MG63 (cell line): ENCODE data around the gene CACFD1. TPM values are rescaled to one million over a fixed set of nuclear protein-coding genes. Genes with fewer than 3 reads are reported as not detected.

Experiments used
- DNase-seq: peaks from one replicate; pipeline ENCODE4 v3.0.0-alpha.2; 2020
- H3K27me3 ChIP-seq: fragments of 250-450 bp; sonication (Bioruptor Pico); 2 replicates; pipeline ENCODE4 v1.5.1; 2020; ENCODE audit warnings: mild to moderate bottlenecking, moderate library complexity
- H3K36me3 ChIP-seq: fragments of 250-450 bp; sonication (Bioruptor Pico); 2 replicates; pipeline ENCODE4 v1.5.1; 2020; ENCODE audit warnings: mild to moderate bottlenecking, moderate library complexity
- H3K4me3 ChIP-seq: fragments of 250-450 bp; sonication (Bioruptor Pico); 2 replicates; pipeline ENCODE4 v1.5.1; 2020; ENCODE audit warnings: mild to moderate bottlenecking, moderate library complexity
- H3K9me3 ChIP-seq: fragments of 250-450 bp; sonication (Bioruptor Pico); 2 replicates; pipeline ENCODE4 v1.5.1; 2020; ENCODE audit warnings: mild to moderate bottlenecking, moderate library complexity
- total RNA-seq: library from RNA; depleted of rRNA; stranded (reverse); fragments of >200 nt; shearing (Covaris generic); gene quantifications from 2 replicates; pipeline ENCODE4 v1.2.3, GENCODE V29; 2014; ENCODE audit warnings: low replicate concordance; rRNA removed

Gene CACFD1
- 3.9 and 5.6 TPM in 2 replicates for total RNA-seq

DNA sequence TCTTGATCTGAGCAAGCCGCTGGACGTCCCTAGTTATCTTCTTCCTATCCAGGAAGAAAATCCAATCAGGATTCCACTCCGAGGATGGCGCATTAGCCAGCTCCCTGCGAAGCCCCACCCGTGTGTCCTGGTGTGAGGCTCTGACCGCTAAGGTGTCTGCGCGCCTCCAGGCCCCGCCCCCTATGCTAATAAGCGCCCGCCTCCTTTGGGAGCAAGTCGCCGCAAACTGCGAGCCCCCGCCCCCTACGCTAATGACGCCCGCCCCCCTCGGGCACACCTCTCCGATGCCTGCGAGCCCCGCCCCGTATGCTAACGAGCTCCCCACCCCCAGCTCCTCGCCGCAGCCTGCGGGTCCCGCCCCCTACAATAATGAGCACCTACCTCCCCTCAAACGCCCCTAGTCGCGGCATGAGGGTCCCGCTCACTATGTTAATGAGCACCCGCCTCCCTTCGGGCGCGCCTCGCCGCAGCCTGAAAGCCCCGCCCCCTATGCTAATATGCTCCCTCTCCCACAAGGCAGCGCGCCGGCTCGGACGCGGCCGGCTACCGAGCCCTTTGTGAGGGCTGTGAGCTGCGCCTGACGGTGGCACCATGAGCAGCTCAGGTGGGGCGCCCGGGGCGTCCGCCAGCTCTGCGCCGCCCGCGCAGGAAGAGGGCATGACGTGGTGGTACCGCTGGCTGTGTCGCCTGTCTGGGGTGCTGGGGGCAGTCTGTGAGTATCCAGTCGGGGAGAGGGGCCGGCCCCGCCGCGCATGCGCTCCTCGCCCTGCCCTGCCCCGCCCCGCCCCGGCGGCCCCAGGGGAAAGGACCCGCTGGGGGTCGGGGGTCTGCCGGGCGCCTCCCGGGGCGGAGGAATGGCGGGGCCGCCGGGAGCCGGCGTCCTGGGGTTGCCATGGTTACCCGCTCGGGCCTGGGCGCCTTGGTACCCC lies at the start of gene CACFD1:
TSS of gene CACFD1 (plus strand) at position 503 of the 929 bp plus-strand sequence. CDS start at position 592, 89 bp downstream.
- H3K4me3 ChIP-seq: peak within 1 kb of the TSS; percentile 81
- H3K36me3 ChIP-seq: no peaks in the 10 kb centered on the region
- peak; percentile 94 for DNase-seq
- no peaks in the 10 kb centered on the region for H3K27me3 ChIP-seq
- H3K9me3 ChIP-seq: no peaks in the 10 kb centered on the region

DNA sequence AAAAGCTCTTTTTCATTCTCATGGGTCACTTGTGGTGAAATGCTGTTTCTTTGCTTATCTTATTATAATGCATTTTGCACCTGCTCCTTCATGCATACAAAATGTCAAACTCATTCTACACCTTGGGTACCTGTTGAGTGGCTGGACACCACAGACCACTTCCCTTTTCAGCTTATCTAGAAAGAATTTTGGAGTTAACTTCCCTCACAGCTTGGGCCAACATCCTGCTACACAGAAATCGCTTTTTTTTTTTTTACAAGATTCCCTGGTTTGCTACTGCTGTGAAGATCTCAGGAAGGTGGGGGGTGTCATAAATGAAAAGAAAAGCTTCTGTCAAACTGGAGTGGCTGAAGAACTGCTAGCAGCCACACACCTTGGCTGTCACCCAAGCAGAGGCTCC lies 44.6 kb upstream of the CACFD1 start:
- Histone ChIP-seq H3K36me3 (peaks cover 57% of the 10 kb centered on the region), H3K4me3 (no peak overlapping the region), H3K27me3 (no peaks in the 10 kb centered on the region), H3K9me3 (no peaks in the 10 kb centered on the region)
- DNase-seq: no peak

DNA sequence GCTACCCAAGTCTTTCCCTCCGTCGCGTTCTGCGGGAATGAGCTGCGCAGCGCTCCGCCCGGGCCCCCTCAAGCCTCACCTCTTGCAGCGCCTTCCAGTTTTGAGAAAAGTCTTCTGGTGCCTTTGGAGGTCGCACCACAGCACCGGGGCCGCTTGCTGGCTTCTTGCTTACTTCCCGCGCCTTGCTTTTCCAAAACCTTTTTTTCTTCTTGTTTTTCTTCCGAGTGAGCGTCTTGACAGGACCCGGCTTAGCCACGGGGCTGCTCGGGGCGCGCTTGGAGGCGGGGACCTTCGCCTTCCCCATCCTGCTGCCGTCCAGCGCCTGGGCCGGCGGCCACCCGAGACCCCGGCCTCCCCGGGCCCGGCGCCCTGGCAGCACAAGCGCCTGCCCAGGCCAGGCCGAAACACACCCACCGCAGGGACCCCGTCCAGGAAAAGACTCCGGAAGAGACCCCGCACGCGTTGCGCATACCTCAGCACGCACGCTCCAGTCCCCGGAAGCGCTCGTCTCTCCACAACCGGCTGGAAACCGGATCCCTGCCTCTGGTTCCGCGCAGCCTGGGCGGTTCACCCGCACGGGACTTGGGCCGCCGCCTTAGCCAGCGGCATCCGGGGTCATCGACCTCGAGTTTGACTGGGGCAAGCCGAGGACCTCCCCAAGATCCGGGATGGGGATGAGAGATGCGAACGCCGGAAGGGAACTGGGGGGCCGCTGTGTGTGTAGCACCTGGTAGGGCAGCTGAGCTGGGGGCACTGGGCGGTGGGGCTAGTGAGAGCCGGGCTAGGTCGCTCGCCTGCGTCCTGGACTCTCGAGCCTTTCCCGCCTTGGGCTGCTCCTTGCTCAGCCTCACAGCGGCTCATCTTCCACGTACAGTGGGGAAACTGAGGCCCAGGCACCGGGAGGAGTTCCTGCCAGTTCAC lies 42.0 kb upstream of the CACFD1 start, which contains the start of gene REXO4:
TSS of gene REXO4 (minus strand) at position 470 of the 921 bp plus-strand sequence. CDS start at position 304, 166 bp downstream.
- no peaks in the 10 kb centered on the region for H3K27me3 ChIP-seq
- peak within 1 kb of the TSS; percentile 85 for H3K4me3 ChIP-seq
- H3K36me3 ChIP-seq: peaks cover 35% of the 10 kb centered on the region
- no peaks in the 10 kb centered on the region for H3K9me3 ChIP-seq
- DNase-seq: peak; percentile 94

DNA sequence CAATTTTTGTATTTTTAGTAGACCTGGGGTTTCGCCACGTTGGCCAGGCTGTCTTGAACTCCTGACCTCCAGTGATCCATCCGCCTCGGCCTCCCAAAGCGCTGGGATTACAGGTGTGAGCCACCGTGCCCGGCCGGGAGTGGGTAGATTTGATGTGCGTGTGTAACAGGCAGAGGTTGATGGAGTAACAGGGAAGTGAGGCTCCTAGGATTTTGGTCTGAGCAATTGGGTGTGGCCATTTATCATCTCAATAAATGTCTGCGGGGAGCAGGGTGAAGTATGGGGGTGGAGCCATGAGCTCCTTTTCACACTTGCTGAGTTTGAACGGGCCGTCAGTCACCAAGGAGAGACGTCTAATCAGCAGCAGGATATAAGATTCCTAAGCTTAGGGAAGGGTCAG lies 40.8 kb upstream of the CACFD1 start:
- peak overlapping the region; percentile 85 for H3K4me3 ChIP-seq
- no peak for DNase-seq

DNA sequence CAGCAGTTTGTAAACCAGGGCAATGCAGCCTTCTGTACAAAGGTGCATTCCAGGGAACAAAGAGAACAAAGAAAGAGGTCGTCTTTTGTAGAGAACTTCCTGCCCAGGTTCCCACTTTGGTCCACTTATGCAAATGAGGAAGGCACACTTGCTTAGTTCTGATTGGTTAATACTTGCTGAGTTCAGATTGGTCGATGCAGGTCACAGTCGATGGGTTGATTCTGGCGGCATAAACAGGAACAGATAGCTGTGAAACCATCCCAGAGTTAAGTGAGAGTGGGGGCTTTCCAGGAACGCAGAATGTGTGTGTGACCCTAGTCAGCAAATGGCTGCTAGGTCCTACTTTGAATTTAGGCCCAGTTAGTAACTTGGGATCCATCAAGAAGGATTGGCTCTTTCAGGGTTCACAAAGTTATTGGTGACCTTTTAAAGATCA lies 39.4 kb upstream of the CACFD1 start:
- Histone ChIP-seq H3K27me3 (no peaks in the 10 kb centered on the region), H3K4me3 (no peak overlapping the region), H3K9me3 (no peaks in the 10 kb centered on the region), H3K36me3 (peaks cover 14% of the 10 kb centered on the region)
- no peak for DNase-seq

More for the DNA sequence above, 40.8 kb upstream of the CACFD1 start:
- Histone ChIP-seq H3K27me3 (no peaks in the 10 kb centered on the region), H3K36me3 (peaks cover 26% of the 10 kb centered on the region), H3K9me3 (no peaks in the 10 kb centered on the region)

DNA sequence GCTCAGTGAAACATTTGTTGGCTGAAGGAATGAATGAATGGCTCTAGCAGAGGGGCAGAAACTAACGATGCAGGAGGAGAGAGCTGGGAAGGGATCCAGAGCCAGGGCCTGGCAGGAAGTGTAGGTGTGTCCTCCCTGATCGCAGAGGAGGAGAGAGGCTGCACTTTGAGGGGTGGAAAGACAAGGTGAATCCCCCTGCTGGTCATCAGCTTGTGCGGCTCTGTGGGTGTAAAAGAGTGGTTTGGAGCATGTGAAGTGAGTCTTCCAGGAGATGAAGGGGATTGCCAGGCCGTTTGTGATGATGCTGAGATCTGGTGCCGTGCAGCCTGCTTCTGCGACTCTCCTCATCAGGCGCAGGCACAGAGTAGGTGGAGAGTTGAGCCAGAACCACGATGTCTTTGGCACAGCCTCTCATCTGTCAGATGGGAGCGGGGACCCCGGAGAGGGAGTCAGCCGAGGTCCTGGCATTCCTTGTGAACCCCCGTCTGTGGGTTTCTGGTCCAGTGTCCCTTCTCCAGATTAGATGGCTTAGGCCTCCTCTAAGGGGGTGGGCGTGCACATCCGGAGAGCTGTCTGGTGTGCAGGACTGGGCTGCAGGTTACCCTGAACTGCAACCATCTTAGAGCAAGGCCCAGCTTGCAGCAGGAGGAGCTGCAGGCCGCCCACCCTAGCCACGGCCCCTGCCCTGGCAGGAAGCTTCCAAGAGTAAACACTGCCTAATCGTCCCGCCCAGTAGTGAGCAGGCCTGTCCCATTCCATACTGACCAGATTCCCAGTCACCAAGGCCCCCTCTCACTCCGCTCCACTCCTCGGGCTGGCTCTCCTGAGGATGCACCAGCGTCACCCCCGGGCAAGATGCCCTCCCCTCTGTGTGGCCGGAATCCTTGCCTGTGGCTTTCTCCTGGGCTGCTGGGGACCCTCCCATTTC lies 37.9 kb upstream of the CACFD1 start, which contains the start of gene ADAMTS13:
TSS of gene ADAMTS13 (plus strand) at position 753 of the 928 bp plus-strand sequence. CDS start at position 830, 77 bp downstream.
- H3K36me3 ChIP-seq: no peaks in the 10 kb centered on the region
- no peak within 1 kb of the TSS for H3K4me3 ChIP-seq
- H3K27me3 ChIP-seq: no peaks in the 10 kb centered on the region
- no peak for DNase-seq
- no peaks in the 10 kb centered on the region for H3K9me3 ChIP-seq

DNA sequence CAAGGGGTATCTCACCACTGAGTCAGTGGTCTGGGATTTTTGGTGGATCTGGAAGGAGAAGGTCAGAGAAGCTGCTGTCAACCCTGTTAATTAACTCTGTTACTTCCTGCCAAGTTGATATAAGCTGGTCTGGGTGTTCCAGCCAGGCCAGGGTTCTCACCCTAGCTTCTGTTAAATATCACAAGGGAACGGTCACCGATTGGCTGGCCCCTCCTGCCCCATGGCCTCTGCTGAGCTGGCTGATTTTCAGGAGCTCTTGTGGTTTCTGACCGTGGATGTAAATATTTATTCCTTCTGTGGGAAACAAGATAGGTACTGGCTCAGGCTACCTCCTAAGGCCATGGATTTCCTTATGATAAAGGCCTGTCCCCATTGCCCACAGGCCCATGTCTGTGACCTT lies 36.6 kb upstream of the CACFD1 start:
- Histone ChIP-seq H3K4me3 (no peak overlapping the region), H3K27me3 (no peaks in the 10 kb centered on the region), H3K9me3 (no peaks in the 10 kb centered on the region), H3K36me3 (no peaks in the 10 kb centered on the region)
- no peak for DNase-seq

DNA sequence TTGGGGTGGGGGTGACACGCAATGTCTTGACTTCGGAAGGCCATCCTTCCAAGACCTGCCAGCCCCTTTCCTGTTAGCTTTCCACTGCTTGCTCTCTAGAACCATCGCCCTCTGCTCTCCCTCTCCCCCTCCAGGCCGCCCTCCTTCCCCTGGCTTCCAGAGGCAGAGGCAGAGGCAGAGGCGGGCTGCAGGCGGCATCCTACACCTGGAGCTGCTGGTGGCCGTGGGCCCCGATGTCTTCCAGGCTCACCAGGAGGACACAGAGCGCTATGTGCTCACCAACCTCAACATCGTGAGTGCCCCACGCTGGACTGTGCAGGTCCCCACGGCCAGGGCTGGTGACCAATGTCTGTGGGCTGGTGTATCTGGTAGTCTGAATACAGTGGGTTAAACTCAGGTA lies 35.6 kb upstream of the CACFD1 start:
- no peaks in the 10 kb centered on the region for H3K9me3 ChIP-seq
- DNase-seq: no peak
- H3K27me3 ChIP-seq: no peaks in the 10 kb centered on the region
- no peak overlapping the region for H3K4me3 ChIP-seq
- no peaks in the 10 kb centered on the region for H3K36me3 ChIP-seq

DNA sequence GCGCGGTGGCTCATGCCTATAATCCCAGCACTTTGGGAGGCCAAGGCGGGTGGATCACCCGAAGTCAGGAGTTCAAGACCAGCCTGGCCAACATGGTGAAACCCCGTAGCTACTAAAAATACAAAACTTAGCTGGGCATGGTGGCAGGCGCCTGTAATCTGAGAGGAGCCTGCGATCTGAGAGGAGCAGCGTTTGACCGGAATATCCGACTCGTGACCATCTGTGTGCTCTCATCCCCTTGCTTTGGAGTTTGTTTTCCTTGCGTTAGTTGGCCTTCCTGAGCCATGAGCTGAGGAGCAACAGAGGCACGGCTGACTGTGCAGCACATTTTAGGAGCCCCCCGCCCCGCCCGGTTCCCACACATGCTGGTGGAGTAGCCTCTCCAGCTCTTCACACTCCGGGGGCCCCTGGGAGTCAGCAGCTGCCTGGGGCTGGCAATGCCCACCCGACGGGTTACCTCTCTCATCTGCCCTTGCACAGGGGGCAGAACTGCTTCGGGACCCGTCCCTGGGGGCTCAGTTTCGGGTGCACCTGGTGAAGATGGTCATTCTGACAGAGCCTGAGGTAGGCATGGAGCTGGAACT lies 34.6 kb upstream of the CACFD1 start:
- DNase-seq: no peak

DNA sequence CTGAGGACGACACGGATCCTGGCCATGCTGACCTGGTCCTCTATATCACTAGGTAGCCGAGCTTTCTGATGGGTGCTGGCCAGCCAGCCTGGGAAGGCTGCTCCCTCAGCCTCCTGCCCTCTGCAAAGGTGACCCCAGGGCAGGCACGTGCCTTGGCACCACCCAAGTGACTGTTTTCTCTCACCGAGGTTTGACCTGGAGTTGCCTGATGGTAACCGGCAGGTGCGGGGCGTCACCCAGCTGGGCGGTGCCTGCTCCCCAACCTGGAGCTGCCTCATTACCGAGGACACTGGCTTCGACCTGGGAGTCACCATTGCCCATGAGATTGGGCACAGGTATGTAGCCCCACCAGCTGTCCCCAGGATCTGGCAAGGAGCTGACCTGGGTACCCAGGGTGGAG lies 33.8 kb upstream of the CACFD1 start:
- no peaks in the 10 kb centered on the region for H3K36me3 ChIP-seq
- DNase-seq: no peak
- H3K27me3 ChIP-seq: no peaks in the 10 kb centered on the region
- no peak overlapping the region for H3K4me3 ChIP-seq
- H3K9me3 ChIP-seq: no peaks in the 10 kb centered on the region

More for the DNA sequence above, 34.6 kb upstream of the CACFD1 start:
- Histone ChIP-seq H3K36me3 (no peaks in the 10 kb centered on the region), H3K9me3 (no peaks in the 10 kb centered on the region), H3K27me3 (no peaks in the 10 kb centered on the region), H3K4me3 (no peak overlapping the region)

DNA sequence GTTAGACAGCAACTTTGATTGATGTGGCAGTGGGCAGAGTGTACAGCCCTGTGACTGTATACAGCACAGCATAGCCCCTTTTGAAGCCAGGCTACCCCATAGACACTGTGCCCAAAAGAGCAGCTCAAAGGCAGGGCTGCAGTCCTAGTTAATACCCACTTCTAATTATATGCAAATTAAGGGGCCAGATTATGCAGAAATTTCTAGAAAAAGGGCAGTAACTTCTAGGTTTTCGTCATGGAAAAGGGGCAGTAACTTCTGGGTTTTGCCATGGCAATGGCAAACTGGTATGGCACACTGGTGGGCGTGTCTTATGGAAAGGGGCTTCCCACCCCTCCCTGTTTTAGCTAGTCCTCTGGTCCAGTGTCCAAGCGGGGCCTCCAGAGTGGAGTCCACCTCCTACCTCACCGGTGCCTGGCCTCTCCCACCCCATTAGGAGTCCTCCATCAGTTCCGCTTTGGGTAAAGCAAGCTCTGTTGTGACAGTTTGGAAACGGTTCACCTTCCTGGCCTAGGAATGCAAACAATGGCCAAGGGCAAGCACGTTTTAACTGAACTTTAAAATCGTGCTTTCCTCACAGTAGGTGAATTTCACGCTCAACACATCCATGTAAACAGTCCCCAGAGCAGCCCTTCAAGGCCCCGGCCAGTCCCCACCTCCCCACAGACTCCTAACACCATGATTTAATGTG lies 32.0 kb upstream of the CACFD1 start:
- no peak overlapping the region for H3K4me3 ChIP-seq
- no peaks in the 10 kb centered on the region for H3K9me3 ChIP-seq
- no peaks in the 10 kb centered on the region for H3K36me3 ChIP-seq
- no peak for DNase-seq
- no peaks in the 10 kb centered on the region for H3K27me3 ChIP-seq

DNA sequence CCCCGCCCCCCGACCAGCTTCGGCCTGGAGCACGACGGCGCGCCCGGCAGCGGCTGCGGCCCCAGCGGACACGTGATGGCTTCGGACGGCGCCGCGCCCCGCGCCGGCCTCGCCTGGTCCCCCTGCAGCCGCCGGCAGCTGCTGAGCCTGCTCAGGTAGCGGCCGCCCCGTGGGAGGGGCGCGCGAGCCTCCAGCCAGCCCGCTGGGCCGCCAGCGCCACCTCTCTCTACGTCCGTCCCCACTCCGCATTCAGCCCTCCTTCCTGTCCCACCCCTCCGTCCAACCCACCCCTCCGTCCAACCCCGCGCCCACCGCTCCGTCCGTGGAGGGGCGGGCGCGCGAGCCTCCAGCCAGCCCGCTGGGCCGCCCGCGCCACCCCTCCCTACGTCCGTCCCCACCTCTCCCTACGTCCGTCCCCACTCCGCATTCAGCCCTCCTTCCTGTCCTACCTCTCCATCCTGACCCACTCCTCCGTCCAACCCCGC lies 31.1 kb upstream of the CACFD1 start:
- Histone ChIP-seq H3K4me3 (no peak overlapping the region), H3K27me3 (no peaks in the 10 kb centered on the region), H3K9me3 (no peaks in the 10 kb centered on the region), H3K36me3 (no peaks in the 10 kb centered on the region)
- DNase-seq: no peak

DNA sequence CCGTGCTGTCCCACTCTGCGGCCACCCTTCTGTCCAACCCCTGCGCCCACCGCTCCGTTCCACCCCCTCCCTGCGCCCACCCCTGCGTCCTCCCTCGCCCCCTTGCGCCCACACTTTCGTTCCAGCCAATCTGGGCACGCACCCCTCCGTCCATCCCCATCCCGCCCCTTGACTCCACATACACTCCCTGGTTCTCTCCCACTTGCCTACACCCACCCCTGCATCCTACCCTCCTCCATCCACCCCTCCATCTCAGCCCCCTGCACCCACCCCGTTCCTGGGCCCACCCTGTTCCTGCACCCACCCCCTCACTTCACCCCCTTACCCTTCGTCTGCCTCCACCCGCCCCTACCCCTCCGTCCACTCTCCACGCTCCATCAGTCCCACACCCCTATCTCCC lies 30.6 kb upstream of the CACFD1 start:
- Histone ChIP-seq H3K4me3 (no peak overlapping the region), H3K9me3 (no peaks in the 10 kb centered on the region), H3K36me3 (no peaks in the 10 kb centered on the region), H3K27me3 (no peaks in the 10 kb centered on the region)
- DNase-seq: no peak

DNA sequence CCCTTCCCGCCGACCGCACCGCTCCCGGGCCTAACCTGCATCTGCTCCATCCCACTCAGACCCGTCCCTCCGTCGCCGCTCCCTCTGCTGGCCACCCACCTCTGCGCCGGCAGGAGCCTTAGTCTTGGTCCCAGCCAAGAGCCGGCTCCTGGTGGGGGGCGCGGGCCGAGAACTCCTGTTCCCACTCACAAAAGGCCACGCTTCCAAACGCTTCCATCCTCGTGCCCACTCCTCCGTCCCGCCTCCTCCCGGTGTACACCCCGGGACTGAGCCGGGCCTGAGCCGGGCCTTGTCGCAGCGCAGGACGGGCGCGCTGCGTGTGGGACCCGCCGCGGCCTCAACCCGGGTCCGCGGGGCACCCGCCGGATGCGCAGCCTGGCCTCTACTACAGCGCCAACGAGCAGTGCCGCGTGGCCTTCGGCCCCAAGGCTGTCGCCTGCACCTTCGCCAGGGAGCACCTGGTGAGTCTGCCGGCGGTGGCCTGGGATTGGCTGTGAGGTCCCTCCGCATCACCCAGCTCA lies 30.1 kb upstream of the CACFD1 start:
- Histone ChIP-seq H3K27me3 (no peaks in the 10 kb centered on the region), H3K9me3 (no peaks in the 10 kb centered on the region), H3K36me3 (no peaks in the 10 kb centered on the region), H3K4me3 (no peak overlapping the region)
- DNase-seq: no peak

DNA sequence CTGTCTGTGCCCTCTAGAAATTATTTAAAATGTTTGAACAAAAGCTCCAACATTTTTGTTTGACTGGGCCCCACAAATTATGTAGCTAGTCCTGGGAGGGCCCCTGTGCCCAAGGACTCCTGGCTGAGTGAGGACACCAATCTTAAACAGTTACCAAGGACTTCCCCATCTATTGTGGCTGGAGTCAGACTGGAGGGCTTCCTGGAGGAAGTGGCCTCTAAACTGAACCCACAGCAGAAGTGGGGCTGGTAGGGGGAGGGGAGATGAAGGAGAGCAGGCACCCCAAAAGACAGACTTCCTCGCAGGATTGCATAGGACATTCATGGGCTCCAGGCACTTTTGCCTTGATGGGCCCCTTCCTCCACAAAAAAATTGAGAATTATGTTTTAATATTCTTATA lies 29.5 kb upstream of the CACFD1 start:
- Histone ChIP-seq H3K9me3 (no peaks in the 10 kb centered on the region), H3K36me3 (no peaks in the 10 kb centered on the region), H3K4me3 (no peak overlapping the region), H3K27me3 (no peaks in the 10 kb centered on the region)
- no peak for DNase-seq
